ENCODE results near the gene TBX4.

DNA sequence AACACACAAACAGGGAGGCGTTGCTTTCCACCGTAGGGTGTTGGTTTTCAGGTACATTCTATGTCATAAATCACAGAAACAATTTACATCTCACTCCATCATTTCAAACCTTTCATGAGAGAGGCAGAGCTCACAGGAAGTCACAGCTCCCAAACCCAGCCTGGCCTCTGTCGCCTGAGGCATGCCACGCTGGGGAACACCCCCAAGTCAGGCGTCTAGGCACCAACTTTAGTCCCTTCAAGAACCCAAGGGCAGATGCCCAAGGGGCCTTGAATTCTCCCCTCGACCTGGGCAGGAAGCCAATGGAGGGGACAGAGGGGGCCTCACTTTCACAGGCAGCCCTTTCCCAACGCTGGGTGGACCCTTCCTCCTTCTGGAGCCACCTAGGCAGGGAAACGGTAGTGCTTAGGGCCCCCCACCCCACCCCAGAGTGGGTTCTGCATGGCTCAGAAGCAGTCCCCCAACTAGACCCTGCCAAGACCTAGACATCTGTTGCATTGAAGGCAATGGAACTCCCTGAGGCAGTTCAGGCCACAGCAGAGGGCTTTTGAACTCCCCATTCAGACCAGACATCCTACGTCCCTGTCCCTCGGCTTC lies 10.6 kb downstream of the TBX4 start:
- TF ChIP-seq, protein P1, sequence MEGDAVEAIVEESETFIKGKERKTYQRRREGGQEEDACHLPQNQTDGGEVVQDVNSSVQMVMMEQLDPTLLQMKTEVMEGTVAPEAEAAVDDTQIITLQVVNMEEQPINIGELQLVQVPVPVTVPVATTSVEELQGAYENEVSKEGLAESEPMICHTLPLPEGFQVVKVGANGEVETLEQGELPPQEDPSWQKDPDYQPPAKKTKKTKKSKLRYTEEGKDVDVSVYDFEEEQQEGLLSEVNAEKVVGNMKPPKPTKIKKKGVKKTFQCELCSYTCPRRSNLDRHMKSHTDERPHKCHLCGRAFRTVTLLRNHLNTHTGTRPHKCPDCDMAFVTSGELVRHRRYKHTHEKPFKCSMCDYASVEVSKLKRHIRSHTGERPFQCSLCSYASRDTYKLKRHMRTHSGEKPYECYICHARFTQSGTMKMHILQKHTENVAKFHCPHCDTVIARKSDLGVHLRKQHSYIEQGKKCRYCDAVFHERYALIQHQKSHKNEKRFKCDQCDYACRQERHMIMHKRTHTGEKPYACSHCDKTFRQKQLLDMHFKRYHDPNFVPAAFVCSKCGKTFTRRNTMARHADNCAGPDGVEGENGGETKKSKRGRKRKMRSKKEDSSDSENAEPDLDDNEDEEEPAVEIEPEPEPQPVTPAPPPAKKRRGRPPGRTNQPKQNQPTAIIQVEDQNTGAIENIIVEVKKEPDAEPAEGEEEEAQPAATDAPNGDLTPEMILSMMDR (IDR thresholded peaks at IDR 0.05) = no peak
- no peak for TF ChIP-seq POLR2A (IDR thresholded peaks at IDR 0.05)
